Frontal cortex (tissue), 4 donors: ENCODE measurements around the gene GJB4. TPM values are rescaled to one million over a fixed set of nuclear protein-coding genes. Genes with fewer than 3 reads are reported as not detected.
"Not testable (repeated sequence)": the region's sequence is repeated elsewhere in the genome, so short reads cannot be mapped to it uniquely, and the experiment has no call there.

Source experiments
- DNase-seq, 2 donors: peaks; one replicate each; pipeline ENCODE4 v3.0.0; 2012; ENCODE audit warnings: low spot score in 2 of 2
- FAIRE-seq: peaks from 2 replicates; lab custom pipeline; 2012; peaks lifted over from hg19 to GRCh38; lab: Jason Lieb, UNC
- total RNA-seq: library from RNA; depleted of rRNA; stranded (reverse); fragments of >200 nt; gene quantifications from one replicate; pipeline ENCODE4 v1.2.3, GENCODE V29; 2014
- donor health status: control.
- donor health status: control.
- donor health status: control.

The GJB4 gene
- total RNA-seq, 1 donor from 2014 or later, result not detected

GRCh38 chr1:34794001-34794789, 34.7 kb downstream of the GJB4 start:
- no peak for DNase-seq
- no peak for FAIRE-seq

GRCh38 chr1:34794790-34795180, 35.2 kb downstream of the GJB4 start:
- DNase-seq (no peak), FAIRE-seq (no peak)

- FAIRE-seq, result no peak
- DNase-seq, result peak in 1 of 2 donors; percentile 11
These were observed 36.4 kb downstream of the GJB4 start for GRCh38 chr1:34795916-34796315.

GRCh38 chr1:34796990-34797389, 37.5 kb downstream of the GJB4 start:
- FAIRE-seq, result no peak

GRCh38 chr1:34800214-34800613, 40.7 kb downstream of the GJB4 start:
- FAIRE-seq (no peak), DNase-seq (no peak)

More at GRCh38 chr1:34796990-34797389, 37.5 kb downstream of the GJB4 start:
- DNase-seq, result no peak

GRCh38 chr1:34803770-34804169, 44.2 kb downstream of the GJB4 start:
- no peak for FAIRE-seq
- no peak for DNase-seq

- DNase-seq (no peak), FAIRE-seq (no peak)
These were observed 46.9 kb downstream of the GJB4 start for GRCh38 chr1:34806396-34806795.

GRCh38 chr1:34808051-34808810, 48.7 kb downstream of the GJB4 start:
- no peak for DNase-seq
- FAIRE-seq, result no peak

GRCh38 chr1:34810781-34811180, 51.2 kb downstream of the GJB4 start:
- not testable (repeated sequence) for FAIRE-seq, DNase-seq

Other genes with a start within 250 kb of the GJB4 start
- not detected for gene GJB5, start 4.7 kb upstream of the GJB4 start, total RNA-seq
- not detected for gene GJB3, start 21.5 kb downstream of the GJB4 start, total RNA-seq
- 3.3 TPM for gene GJA4, start 33.3 kb downstream of the GJB4 start, total RNA-seq
- 7.7 TPM for gene SMIM12, start 100.0 kb downstream of the GJB4 start, total RNA-seq
- gene DLGAP3, start 169.9 kb downstream of the GJB4 start, total RNA-seq, result 3.3 TPM
- 4.9 TPM for gene TMEM35B, start 225.6 kb downstream of the GJB4 start, total RNA-seq